ENCODE data around the gene CAPN9.

- TF ChIP-seq OSR1 (CRISPR knock-in tag; IDR thresholded peaks at IDR 0.05) = no peak
- TF ChIP-seq ZC3H10 (CRISPR knock-in tag; IDR thresholded peaks at IDR 0.05) = no peak
- TF ChIP-seq CSRNP3 (CRISPR knock-in tag; IDR thresholded peaks at IDR 0.05) = no peak
- no peak for TF ChIP-seq CREB5 (CRISPR knock-in tag; IDR thresholded peaks at IDR 0.05; ENCODE audit: low read depth)
Observed at GRCh38 chr1:230798491-230798890, 51.3 kb downstream of the CAPN9 start.
